ENCODE measurements around the gene ZDHHC1. TPM values are rescaled to one million over a fixed set of nuclear protein-coding genes. Genes with fewer than 3 reads are reported as not detected.
"Not testable (repeated sequence)": the region's sequence is repeated elsewhere in the genome, so short reads cannot be mapped to it uniquely, and the experiment has no call there.

The ZDHHC1 gene
- total RNA-seq, 3 donors from 2014 or later = 17.4 to 20.3 (median 19.3) TPM

DNA sequence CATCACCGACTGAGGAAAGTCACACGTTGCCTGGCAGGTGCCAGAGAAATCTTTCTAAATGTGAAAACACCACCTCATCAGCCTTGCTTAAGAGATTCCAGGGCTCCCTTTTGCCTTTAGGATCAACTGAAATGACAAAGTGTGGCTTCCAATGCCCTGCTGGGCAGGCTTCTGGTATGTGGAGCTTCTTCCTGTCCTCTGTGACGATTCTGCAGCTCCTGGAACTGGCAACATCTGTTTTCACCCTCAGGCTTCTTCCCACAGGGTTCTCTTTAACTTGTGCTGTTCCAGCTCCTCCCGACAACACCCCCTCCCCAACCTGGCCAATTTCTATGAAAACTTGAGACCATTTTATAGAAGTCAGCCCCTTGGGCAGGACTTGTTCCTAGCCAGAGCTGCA is 4.8 kb upstream of the ZDHHC1 start:
- intact Hi-C loops (cut with DNase I; ENCODE audit: low total_unique reads) = loop anchor here (1.0 kb wide), 1 partner anchor 27 kb away; no protein-coding TSS in a partner anchor
- Histone ChIP-seq H3K27me3 (no peaks in the 10 kb centered on the region), H3K4me1 (no peaks in the 10 kb centered on the region), H3K27ac (peak overlapping the region; percentile 32 to 54), H3K4me3 (no peak overlapping the region), H3K9me3 (no peaks in the 10 kb centered on the region), H3K36me3 (no peaks in the 10 kb centered on the region)
- TF ChIP-seq POLR2AphosphoS5 (IDR thresholded peaks at IDR 0.05) (no peak), POLR2A (IDR thresholded peaks at IDR 0.05) (no peak)
- TF ChIP-seq, protein P1, sequence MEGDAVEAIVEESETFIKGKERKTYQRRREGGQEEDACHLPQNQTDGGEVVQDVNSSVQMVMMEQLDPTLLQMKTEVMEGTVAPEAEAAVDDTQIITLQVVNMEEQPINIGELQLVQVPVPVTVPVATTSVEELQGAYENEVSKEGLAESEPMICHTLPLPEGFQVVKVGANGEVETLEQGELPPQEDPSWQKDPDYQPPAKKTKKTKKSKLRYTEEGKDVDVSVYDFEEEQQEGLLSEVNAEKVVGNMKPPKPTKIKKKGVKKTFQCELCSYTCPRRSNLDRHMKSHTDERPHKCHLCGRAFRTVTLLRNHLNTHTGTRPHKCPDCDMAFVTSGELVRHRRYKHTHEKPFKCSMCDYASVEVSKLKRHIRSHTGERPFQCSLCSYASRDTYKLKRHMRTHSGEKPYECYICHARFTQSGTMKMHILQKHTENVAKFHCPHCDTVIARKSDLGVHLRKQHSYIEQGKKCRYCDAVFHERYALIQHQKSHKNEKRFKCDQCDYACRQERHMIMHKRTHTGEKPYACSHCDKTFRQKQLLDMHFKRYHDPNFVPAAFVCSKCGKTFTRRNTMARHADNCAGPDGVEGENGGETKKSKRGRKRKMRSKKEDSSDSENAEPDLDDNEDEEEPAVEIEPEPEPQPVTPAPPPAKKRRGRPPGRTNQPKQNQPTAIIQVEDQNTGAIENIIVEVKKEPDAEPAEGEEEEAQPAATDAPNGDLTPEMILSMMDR (IDR thresholded peaks at IDR 0.05) = no peak
- no peak for DNase-seq (ENCODE audit: low spot score in 2 of 2)

DNA sequence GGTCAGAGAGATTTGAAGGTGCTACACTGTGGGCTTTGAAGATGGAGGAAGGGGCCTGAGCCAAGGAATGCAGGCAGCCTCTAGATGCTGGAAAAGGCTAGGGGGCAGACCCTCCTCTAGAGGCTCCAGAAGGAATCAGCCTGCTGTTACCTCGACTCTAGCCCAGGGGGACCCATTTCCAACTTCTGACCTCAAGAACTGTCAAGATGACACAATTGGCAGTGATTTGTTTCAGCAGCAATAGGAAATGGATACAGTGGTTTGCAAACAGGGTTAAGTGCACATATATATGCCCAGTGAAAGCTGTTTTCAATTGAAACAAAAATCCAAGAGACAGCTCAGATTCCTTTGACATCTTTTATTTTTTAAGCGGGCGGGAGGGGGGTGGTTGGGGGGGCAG is 3.7 kb upstream of the ZDHHC1 start:
- TF ChIP-seq, protein P1 (IDR thresholded peaks at IDR 0.05) = no peak
- no peak for TF ChIP-seq POLR2AphosphoS5 (IDR thresholded peaks at IDR 0.05)
- TF ChIP-seq POLR2A (IDR thresholded peaks at IDR 0.05) = no peak
- H3K4me3 ChIP-seq = no peak overlapping the region
- H3K9me3 ChIP-seq = no peaks in the 10 kb centered on the region
- H3K27ac ChIP-seq = no peak overlapping the region
- intact Hi-C loops (cut with DNase I; ENCODE audit: low total_unique reads) = loop anchor here (10.0 kb wide), 1 partner anchor 245 kb away; the partner anchor contains the start of gene NOL3
- DNase-seq (ENCODE audit: low spot score in 2 of 2) = no peak
- no peaks in the 10 kb centered on the region for H3K4me1 ChIP-seq
- no peaks in the 10 kb centered on the region for H3K27me3 ChIP-seq
- H3K36me3 ChIP-seq = no peaks in the 10 kb centered on the region

DNA sequence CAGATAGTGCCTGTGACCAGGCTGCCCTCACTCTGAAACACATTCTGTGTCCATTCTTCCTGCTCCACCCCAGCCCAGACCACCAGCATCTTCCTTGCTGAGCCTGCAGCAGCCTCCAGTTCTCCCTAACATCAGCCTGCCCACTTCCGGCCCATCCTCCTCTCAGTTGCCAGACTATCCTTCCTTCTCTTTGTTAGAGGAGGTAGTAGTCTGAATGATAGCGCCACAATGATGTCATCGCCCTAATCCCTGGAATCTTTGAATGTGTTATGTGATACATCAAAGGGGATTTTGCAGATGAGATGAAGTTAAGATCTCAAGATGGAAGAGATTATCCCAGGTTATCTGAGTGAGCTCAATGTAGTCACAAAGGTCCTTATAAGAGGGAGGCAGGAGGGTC is 3.2 kb upstream of the ZDHHC1 start:
- no peak for DNase-seq (ENCODE audit: low spot score in 2 of 2)
- Histone ChIP-seq H3K9me3 (no peaks in the 10 kb centered on the region), H3K27ac (no peak overlapping the region), H3K4me1 (no peaks in the 10 kb centered on the region), H3K27me3 (no peaks in the 10 kb centered on the region), H3K4me3 (no peak overlapping the region), H3K36me3 (no peaks in the 10 kb centered on the region)
- no peak for TF ChIP-seq POLR2A (IDR thresholded peaks at IDR 0.05)
- intact Hi-C loops (cut with DNase I; ENCODE audit: low total_unique reads) = loop anchor here (10.0 kb wide), 1 partner anchor 245 kb away; the partner anchor contains the start of gene NOL3

DNA sequence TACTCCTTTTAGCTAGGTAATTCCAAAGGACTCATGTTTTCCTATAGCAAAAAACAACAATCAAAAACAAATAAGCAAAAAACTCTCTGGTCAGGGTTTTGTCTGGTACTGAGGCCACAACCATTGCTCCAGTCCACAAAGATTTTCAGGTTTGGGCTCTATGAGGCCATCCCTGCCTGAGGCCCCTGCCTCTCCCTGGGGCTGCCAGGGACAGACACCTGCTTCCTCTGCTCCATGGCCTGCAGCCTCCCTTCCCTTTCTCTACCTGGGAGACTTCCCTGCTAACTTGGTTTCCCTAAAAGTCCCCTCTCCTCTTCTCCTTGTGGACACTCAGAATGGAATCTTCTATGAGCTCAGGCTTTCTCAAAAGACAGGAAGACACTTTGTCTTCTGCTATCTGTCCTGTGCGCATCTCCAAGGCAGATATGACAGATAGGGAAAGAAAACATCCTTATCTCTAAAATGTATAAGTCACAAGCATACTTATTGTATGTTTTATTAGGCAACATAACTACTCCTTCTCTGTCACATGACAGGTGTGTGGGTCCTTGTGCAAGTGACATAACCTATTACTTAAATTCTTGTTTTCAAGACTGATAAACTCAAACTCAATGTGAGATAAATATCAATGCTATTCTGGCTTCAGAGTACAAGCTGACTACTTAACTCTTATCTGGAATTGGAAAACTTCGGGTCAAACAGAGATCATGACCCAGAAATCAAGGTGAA is 1.2 kb upstream of the ZDHHC1 start:
- H3K27me3 ChIP-seq = no peaks in the 10 kb centered on the region
- H3K4me3 ChIP-seq = no peak overlapping the region
- no peaks in the 10 kb centered on the region for H3K9me3 ChIP-seq
- no peaks in the 10 kb centered on the region for H3K4me1 ChIP-seq
- intact Hi-C loops (cut with DNase I; ENCODE audit: low total_unique reads) = loop anchor here (10.0 kb wide), 1 partner anchor 243 kb away; the partner anchor contains the start of gene NOL3
- H3K36me3 ChIP-seq = no peaks in the 10 kb centered on the region
- H3K27ac ChIP-seq = peak overlapping the region in 1 of 2 donors; percentile 32
- no peak for TF ChIP-seq POLR2A (IDR thresholded peaks at IDR 0.05)
- TF ChIP-seq, protein P1 (IDR thresholded peaks at IDR 0.05) = no peak
- no peak for TF ChIP-seq POLR2AphosphoS5 (IDR thresholded peaks at IDR 0.05)
- DNase-seq (ENCODE audit: low spot score in 2 of 2) = no peak

DNA sequence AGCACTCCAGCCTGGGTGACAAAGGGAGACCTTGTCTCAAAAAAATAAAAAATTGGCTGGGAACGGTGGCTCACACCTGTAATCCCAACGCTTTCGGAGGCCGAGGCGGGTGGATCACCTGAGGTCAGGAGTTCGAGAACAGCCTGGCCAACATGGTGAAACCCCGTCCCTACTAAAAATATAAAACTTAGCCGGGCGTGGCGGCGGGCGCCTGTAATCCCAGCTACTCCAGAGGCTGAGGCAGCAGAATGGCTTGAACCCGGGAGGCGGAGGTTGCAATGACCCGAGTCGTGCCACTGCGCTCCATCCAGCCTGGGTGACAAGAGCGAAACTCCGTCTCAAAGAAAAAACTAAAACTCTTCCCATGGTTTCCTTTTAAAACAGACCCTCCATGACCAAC is 856 bp downstream of the ZDHHC1 start:
- not testable (repeated sequence) for DNase-seq (ENCODE audit: low spot score in 2 of 2); H3K9me3 ChIP-seq; H3K36me3 ChIP-seq; H3K27me3 ChIP-seq; H3K4me1 ChIP-seq
- Histone ChIP-seq H3K27ac (peak overlapping the region; percentile 95 to 97), H3K4me3 (peak overlapping the region; percentile 78 to 96 (median 79))
- intact Hi-C loops (cut with DNase I; ENCODE audit: low total_unique reads) = loop anchor here (10.0 kb wide), 1 partner anchor 241 kb away; the partner anchor contains the start of gene NOL3
